CD4-positive, alpha-beta T cell treated with Interleukin-17A for 1 hour (primary cell): ENCODE data around the gene TENT4A.
"Not testable (repeated sequence)": the region's sequence is repeated elsewhere in the genome, so short reads cannot be mapped to it uniquely, and the experiment has no call there.

Source experiments
- DNase-seq: peaks from one replicate; pipeline ENCODE4 v3.0.0-alpha.2; 2020

The TENT4A gene

DNA sequence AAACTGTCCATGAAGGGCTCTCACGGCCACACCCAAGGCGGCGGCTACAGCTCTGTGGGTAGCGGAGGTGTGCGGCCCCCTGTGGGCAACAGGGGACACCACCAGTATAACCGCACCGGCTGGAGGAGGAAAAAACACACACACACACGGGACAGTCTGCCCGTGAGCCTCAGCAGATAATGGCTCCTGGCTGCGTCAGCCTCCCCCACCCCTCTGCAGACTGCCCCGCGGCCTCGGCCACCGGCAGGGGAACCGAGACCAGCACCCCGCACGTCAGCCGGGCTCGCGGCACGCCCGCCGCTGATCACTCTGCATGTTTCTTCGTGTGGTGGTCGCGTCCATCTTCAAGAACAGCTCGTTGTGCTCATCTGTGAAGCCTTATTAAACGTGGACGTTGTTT is 41.5 kb downstream of the TENT4A start:
- DNase-seq: no peak

DNA sequence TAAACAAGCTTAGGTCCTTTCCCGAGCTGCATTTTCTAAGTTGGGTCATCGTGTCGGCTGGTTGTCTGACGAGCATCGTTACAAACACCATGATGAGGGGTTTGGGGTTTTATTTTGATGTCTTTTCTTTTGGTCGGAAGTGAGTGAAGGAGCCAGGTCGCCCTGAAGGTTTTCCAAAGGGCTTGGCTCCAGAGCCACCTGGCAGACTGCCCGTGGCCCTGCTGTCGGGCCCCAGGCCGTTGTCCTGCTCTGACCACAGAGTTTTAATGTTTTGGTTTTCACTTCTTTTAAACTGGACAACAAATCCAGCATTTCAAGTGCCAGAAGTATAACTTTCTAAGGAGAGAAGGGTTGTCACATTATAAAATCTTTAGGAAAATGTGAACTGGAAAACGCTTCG is 42.3 kb downstream of the TENT4A start:
- DNase-seq: no peak

DNA sequence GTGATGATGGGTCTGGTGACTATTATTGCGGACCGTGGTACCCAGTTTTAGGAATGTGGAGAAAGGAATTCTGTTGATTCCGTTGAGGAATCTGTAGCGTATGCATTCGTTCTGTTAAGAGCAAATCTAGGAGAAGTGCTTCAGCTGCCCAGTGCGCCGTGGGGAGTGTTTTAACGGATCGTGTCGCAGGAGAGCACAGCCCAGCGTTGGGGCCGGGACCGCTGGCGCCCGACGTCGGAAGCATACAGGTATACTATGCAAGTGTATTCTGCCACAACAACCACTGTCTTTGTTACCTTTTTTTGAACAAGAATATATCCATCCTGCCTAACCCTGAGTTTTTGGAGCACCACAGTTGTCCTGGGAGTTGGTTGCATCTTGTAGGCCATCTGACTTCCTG is 42.7 kb downstream of the TENT4A start:
- no peak for DNase-seq

DNA sequence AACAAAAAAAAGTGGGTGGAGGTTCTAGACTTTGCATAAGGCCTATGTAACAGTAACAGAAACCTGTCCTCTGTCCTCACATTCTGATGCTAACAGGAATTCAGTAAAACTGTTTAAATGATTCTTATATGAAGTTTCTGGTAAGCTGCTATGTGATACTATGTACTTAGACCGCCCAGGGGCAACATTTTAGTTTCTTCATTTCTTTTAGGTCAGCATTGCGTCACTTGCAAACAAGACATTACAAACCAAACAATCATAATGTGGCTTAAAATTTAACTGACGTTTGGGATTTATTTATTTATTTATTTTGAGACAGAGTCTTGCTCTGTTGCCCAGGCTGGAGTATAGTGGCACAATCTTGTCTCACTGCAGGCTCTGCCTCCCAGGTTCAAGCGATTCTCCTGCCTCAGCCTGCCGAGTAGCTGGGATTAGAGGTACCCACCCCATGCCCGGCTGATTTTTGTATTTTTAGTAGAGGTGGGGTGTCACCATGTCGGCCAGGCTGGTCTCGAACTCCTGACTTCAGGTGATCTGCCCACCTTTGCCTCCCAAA is 44.3 kb downstream of the TENT4A start:
- DNase-seq: no peak

DNA sequence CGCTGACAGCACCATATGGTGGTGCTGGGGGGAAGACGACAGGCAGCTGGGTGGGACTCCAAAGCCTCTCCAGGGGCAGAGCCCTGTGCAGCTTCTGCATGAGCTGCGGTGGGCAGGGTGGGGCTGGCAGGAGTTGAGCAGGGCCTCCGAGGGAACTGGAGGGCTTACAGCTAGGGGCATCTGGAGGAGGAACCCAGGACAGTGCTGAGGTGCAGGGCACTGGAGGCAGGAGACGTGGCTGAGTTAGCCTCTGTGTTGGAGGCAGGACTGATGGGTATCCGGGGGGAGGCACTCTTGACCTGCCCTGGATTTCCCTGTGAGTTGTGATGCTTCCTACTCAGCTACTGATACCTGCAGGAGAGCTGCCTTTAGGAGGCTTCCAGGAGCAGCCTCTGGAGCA is 45.0 kb downstream of the TENT4A start:
- no peak for DNase-seq

DNA sequence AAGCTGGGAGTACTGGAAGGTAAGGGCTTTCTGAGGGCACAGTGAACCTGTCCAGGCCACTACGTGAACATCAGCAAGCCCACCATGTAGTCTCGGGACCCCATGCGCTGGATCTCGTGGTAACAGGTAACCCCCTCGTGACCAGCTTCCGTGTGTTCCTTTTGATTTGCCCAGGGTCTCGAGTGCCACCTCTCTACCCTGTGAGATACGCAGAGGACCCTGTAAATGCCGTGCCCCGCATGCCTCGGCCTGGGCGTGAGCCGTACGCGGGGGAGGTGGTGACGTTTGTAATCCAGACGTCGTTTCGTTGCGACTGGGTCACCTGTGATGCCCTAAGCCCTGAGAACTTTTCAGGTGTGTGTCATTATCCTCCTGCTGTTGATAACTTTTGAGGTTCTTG is 45.5 kb downstream of the TENT4A start:
- DNase-seq: no peak

DNA sequence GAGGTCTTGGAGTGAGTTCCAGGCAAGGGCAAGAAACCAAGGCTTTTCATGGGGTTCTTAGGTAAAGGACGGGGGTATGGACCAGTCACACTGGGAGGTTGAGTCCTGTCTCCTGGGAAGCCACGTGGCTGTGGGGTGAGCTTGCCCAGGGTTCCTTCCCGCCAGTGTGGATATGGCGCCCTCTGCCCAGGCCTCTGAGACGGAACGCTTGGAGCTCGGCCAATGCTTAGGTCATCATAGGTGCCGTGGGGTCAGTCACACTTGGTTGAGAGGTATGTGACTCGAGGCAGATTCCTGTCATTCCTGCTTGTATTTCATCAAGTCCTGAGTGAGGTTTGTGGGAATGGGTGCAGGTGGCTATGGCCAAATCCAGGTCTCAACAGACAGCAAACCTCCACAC is 46.2 kb downstream of the TENT4A start:
- no peak for DNase-seq

DNA sequence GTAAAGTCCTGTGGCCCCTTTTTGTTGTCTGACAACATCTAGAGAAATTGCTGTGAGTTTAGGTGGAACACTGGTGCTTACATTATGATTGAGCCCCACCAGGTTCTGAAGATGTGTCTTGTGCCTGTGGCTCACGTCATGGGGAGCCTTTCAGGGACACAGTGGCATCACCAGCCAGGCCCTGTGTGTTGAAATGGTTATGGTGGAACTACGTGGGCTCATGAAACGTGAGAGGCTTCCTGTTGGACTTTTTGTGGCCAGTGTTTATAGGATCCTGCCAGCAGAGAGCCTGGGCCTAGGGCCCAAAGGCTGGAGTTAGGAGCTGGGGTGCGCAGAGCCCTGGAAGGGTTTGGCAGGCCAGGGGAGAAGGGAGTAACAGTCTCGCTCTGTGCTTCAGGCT is 46.8 kb downstream of the TENT4A start:
- DNase-seq: no peak

DNA sequence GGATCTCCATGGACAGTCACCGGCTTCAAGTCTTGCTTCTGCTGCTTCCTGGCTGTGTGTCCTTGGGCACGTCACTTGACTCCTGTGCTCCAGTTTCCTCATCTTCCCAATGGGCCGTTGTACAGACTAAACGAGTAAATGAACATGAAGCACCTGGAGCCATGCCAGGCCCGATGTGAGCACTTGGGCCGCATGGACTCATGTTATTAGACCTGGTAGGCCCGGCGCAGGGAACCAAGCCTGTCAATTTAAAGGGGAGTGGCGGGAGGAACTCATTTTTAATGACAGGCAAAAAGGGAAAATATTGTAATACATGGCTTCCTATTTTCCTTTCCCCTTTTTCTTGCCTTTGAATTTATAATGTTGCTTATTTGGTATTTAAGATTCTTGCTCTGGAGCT is 47.5 kb downstream of the TENT4A start:
- DNase-seq: no peak

DNA sequence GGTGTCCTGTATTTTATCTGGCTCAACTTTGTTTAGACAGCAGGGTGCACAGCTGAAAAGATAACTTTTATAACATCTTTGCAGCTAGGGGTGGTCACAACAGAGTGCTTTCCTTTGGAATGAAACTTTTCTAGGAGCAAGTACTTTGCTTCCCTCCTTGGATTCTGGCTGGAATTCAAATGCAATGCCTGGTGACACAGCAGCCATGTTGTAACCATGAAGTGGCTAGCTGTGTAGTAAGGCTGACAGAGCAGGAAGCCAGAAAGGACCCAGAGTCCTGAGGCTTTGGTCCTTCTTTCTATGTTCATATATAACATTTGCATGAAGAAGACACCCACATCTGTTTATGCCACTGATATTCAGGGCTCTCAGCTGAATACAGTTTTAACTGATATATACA is 48.1 kb downstream of the TENT4A start:
- DNase-seq: no peak

DNA sequence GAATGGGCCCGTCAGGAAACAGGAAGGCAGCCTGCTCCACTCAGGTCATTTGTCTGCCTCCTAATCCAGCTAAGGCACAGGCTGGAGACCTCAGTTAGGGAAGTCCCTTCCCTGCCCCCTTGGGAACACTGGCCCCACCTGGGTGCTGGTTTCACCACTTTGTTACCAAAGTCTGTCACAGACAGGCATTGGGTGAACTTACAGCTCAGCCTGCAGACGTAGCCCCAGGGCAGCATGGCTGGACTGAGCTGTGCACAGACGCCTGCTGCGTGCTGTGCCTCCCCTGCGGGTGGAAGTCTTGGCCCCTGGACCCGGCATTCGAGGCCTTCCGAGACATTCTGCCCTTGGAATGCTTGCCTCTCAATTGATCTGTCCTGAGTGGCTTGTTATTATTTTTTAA is 48.9 kb downstream of the TENT4A start:
- no peak for DNase-seq

DNA sequence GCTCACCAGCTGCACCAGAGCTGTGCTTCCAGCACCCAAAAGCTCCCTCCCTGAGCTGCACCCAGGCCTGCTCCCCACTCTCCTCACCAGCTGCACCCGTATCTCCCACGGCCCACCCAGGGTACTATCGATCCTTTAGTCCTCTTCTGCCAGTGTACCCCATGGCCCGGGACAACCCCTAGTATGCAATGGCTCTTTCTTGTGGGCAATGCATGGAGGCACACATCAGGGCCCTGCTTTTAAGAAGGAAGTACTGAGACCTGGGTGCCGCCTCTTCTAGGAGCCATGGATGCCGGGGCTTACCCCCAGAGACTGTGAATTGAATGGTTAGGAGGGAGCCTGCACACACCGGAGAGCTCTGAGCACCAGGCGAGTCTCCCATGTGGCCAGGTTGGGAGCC is 49.5 kb downstream of the TENT4A start:
- no peak for DNase-seq

DNA sequence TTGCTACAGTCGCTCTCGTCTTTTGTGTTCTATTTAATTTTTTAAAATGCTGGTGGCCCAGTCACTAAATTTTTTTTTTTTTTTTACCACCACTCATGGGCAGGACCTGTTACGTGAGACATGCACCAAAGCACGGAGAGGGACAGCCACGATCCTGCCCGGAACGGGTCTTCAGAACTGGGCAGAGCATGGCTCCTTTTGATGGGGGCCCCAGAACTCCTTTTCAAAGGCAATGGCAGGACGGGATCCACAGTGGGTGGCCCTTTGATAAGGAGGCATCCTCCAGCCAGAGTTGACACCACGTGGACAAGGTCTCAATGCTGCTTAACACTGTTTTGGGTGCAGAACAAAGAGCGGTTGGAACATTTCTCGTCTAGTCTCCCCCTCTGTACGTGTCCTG is 50.0 kb downstream of the TENT4A start:
- DNase-seq: no peak

DNA sequence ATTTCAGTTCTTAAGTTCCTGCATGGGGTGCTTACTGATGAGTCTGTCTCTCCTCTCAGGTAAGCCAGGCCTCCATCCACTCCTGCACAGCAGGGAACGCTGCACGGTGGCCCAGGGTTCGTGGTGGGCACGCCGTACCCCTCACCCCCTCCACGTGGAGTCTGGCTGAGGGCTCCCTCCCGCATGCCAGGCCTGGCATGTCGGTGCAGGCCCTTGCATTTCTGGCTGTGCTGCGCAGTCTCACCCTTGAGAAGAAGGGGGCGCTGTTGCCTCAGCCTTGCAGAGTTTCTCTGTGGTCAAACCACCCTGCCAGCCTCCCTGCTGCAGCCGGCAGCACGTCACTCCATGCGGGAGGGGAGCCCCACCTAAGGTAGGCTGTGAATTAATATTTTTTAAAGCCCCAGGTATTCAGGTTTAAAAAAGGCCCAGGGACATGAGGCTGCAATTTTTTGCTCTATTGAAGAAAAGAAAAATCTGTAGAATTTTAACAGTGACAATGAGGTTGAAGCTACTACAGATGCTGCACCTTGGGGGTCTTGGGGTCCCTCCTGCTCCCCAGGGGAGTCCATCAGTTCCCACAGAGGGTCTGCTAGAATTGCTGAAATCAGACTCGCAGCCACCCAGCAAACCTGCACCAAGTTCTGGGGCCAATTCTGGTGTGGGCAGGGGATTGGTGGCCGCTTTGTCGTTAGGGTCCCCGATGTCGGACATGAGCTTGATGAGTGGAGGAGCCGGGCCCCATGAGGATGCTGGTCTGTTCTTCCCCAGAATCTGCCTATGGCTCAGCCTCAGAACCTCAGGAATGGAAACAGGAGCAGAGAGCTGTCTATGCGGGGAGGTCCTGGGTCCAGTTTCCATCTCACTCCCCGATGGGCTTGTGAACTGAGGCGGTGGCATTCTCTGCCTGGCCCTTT is 52.6 kb downstream of the TENT4A start:
- DNase-seq: peak; percentile 61

DNA sequence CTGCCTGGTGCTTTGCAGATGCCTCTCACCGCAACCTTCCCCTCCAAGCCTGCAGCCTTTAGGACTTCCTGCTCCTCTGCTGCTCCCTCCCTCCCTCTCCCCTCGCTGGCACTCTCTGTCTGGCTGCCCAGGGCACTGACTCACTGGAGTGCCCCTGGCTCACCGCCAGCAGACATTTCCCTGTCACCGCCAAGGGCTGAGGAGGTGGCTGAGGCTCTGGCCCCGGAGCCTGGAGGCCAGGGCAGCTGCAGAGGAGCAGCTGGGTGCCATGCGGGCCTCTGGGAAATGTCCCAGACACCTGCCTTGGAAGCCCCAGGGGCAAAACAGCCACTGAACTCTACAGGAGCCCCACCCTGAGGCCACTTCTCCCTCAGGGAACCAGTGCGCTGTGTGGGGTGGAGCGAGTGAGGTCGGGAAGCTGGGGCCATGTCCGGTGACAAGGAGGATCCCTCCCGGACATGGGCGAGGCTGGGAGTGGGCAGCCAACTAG is 53.4 kb downstream of the TENT4A start:
- DNase-seq: peak; percentile 24

DNA sequence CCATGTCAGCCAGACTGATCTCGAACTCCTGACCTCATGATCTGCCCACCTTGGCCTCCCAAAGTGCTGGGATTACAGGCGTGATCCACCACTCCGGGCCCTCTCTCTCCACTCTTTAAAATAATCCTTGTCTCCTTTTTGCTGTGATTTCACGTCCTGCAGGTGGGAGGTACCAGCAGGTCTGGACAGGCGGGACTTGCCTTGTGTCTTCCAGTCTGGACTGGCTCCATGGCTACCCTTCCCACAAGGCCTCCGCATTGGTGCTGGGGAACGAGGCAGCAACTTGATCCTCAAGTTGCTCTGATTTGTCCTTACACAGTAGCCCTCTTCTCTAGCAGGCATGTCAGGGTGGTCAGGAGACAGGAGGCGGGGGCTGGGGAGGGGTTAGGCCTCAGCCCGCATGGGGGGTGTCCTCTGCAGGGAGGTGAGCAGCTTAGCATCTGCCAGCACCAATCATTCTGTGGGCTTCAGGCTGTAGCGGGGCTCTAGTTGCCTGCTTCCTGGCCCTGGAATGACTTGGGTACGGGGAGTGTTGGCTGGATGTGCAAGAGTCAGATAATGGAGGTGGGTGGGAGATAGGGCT is 54.3 kb downstream of the TENT4A start:
- no peak for DNase-seq

DNA sequence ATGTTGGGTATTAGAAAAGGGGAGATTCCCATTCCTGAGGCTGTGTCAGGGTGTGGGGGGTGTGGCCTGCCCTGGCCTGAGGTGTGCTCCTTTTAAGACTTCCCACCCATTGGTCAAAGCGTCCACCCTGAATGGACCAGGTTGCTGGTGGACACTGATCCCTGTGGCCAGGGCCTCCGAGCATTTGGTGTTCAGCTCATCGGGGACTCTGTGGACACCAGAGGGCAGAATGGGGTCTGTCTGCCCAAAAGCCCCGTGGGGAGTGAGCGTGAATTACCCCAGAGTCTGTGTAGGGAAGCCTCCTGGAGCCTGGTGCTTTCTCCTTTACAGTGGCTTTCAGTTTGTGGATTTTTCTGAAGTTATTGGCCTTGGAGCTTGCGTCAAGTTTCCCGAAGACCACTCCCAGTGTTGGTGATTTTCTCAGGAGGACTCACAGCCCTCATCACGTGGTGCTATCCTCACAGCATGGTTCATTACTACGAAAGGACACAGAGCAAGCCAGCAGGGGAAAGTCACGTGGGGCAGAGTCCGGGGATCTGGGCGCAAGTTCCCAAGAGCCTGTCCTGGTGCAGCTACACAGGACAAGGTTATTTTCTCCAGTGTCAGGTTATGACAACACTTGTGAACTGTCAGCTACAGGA is 55.5 kb downstream of the TENT4A start:
- no peak for DNase-seq

DNA sequence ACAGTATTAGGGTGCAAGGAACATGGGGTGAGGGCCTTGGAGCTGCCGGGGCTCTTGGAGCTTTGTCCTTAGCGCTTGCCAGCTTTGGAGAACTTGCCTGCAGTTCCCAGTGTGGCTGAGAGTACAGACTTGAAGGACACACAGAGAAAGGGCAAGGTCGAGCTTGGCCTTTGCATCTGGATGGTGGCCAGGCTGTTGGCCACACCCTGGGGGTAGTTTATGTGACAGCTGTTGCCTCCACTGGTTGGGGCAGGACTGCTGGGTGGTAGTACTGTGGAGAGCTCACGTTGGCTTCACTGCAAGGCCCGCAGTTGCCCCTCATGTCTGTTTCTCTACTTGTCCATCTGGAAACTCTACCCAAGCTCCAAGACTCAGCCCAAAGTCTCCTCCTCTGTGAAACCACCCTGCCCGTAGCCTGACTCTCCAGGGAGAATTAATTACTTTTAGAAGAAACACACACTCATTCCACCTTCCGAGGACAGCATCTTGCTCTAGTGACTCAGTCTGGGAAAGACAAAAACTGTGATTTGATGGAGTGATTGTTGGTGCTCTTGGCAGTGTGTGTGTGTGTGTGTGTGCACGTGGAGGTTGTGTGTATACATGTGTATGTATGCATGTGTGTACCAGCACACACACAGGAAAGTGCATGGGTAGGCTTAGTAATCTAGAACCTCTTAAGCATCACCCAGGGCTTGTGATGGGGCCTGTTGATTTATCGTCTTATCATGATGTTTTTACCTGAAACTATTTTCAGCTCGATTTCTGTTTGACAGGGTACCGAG is 57.8 kb downstream of the TENT4A start:
- no peak for DNase-seq

DNA sequence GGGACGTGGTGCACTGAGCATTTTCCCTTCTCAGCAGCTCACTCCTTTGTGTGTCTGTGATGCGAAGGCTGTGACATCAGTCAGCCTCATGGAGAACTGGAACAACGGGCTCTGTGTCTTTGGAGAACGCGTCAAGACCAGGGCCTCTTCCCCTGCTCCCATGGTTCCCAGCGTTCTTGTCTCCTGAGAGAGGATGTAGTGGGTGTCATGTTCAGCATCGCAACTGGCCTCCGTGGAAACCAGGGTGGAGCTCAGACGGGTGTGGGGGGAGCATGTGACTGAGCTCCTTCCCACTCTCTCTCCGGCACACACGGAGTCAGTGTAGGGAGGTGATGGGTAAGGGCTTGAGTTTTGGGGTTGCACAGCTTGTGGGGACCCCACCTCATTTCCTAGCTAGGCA is 59.7 kb downstream of the TENT4A start:
- no peak for DNase-seq

DNA sequence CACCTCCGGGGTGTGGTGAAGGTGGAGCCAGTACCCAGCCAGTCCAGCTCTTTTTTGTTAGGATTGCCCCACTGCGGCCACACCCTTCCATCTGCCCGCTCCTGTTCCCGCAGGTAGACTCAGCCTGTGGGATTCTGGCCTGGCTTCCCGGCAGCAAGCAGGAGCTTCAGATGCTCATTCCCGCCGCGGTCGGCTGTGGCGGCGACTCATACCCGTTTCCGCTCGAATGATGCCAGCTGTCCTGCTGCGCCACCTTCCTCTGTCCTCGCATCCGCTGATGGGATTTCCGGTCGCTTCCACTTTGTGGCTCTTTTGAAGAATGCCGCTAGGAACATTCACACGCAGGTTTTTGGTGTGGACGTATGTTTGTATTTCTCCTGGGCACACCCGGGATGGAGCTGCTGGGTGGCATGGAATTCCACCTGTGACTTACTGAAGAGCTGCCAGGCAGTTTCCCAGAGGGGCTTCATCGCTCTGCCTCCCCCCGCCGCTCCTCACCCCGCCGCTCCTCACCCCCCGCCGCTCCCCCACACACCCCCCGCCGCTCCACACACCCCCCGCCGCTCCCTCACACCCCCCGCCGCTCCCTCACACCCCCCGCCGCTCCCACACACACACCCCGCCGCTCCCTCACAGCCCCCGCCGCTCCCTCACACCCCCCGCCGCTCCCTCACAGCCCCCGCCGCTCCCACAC is 60.3 kb downstream of the TENT4A start:
- DNase-seq: no peak

DNA sequence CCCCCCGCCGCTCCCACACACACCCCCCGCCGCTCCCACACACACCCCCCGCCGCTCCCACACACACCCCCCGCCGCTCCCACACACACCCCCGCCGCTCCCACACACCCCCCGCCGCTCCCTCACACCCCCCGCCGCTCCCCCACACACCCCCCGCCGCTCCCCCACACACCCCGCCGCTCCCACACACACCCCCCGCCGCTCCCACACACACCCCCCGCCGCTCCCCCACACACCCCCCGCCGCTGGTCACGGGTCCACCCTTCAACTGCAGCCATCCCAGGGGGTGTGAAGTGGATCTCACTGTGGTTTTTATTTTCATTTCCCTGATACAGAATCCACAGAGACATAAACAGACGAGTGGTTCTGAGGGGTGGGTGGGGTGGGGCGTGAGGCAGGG is 61.0 kb downstream of the TENT4A start:
- not testable (repeated sequence) for DNase-seq

DNA sequence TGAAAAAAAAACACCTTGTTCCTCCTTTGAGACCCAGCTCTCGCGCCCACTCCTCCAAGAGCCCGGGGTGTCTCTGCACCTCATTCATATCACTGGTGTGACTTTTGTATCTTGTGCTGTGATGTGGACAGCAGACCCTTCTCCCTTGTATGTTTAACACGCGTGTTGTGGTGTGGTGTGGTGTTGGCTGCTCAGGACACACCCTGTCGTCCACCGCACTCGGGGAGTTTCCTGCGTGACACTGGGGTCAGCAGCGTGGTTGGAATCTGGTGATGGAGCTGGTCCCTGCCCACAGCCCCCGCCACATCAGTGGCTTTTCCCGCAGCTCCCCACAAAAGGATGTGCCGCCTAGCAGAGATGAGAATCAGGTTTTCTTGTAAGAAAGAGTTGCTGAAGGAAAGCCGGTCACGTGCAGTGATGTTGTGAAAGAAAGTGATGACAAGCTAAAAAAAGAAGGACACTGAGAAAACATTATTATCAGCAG is 61.5 kb downstream of the TENT4A start:
- DNase-seq: no peak
